ENCODE measurements around the gene TBL1XR1.

The TBL1XR1 gene

DNA sequence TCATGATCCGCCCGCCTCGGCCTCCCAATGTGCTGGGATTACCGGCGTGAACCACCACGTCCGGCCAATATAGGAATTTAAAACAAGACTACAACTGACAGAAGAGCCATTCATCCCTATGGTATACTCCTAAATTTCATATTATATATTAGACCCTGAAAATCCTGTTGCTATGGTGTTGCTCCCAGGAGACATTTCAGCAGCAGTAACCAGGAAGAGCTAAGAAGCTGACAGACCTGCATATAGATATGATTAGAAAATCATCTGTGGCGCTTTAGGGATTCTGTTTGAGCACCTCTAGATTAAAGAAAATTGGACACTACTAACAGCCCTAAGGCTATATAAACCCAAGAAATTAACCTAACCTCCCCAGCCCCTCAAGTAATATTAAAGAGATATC is 38.8 kb downstream of the TBL1XR1 start:
- Histone ChIP-seq H3K36me3 (ENCODE audit: insufficient read depth, low read length) (no peaks in the 10 kb centered on the region), H2AFZ (ENCODE audit: low read depth, low read length) (no peak overlapping the region), H3K4me1 (ENCODE audit: insufficient read depth, low read length) (no peaks in the 10 kb centered on the region)

DNA sequence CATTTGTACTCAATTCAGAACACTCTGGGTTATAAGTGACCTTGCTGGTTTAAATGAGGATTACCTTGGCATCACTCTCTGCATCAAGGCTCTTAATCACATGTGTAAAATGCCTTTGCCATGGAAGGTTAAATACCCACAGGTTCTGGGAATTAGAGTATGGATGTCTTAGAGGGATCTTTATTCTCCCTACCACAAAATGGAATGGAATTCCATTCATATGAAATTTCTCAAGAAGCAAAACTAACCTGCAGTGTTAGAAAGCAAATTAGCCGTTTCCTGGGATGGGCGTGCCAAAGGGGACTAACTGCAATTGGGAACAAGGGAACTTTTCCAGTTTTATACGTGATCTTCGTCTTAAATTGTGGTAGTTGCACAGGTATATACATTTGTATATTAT is 39.8 kb downstream of the TBL1XR1 start:
- H3K4me1 ChIP-seq (ENCODE audit: insufficient read depth, low read length), result no peaks in the 10 kb centered on the region
- no peaks in the 10 kb centered on the region for H3K27me3 ChIP-seq (ENCODE audit: insufficient read depth, low read length)
- H2AFZ ChIP-seq (ENCODE audit: low read depth, low read length), result no peak overlapping the region
- peaks cover 6% of the 10 kb centered on the region for H3K9me3 ChIP-seq (ENCODE audit: low read length)
- H3K4me3 ChIP-seq (ENCODE audit: low read length), result no peak overlapping the region
- H3K36me3 ChIP-seq (ENCODE audit: insufficient read depth, low read length), result no peaks in the 10 kb centered on the region

More for the DNA sequence above, 38.8 kb downstream of the TBL1XR1 start:
- Histone ChIP-seq H3K4me3 (ENCODE audit: low read length) (no peak overlapping the region), H3K9me3 (ENCODE audit: low read length) (peaks cover 3% of the 10 kb centered on the region), H3K27me3 (ENCODE audit: insufficient read depth, low read length) (no peaks in the 10 kb centered on the region)

DNA sequence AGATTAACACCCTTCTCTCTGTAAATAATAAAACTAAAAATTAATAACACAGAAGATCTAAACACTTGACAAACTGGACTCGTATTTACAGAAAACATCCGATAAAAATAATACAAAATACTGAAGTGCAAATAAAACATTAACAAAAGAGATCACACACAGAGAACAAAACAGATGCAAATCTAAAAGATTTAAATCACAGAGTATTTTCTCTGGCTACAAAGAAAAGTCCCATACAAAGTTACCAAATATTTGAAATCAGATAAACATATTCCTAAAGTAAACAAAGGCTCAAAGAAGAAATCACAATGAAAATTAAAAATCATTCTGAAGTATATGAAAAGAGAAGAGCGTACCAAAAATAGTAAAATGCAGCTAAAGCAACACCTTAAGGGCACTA is 42.5 kb downstream of the TBL1XR1 start:
- Histone ChIP-seq H3K36me3 (ENCODE audit: insufficient read depth, low read length) (no peaks in the 10 kb centered on the region), H3K9me3 (ENCODE audit: low read length) (peaks cover 3% of the 10 kb centered on the region), H3K4me3 (ENCODE audit: low read length) (no peak overlapping the region), H3K27me3 (ENCODE audit: insufficient read depth, low read length) (no peaks in the 10 kb centered on the region), H2AFZ (ENCODE audit: low read depth, low read length) (no peak overlapping the region), H3K4me1 (ENCODE audit: insufficient read depth, low read length) (peaks cover 7% of the 10 kb centered on the region)

DNA sequence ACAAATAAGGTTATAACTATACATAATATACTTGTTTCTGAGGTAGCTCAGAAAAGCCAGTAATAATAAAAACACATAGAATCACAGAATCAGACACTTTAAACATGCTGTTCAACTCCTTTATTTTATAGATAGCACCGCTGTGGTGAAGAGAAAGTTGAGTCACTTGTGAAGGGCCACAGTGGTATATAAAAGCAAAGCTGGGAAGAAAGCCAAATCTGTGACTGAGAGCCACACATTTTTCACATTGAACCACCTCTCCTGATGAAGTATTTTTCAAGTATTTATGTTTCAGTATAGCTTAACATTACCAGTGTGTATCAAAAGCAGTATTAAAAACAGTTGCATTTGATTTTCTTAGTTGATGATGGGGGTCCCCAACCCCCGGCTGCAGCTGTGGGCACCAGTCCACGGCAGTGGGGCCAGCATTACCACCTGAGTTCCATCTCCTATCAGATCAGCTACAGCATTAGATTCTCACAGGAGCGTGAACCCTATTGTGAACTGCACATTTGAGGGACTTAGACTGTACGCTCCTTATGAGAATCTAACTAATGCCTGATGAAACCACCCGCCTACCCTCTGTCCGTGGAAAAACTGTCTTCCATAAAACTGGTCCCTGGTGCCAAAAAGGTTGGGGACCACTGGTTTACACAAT is 46.2 kb downstream of the TBL1XR1 start:
- no peak overlapping the region for H2AFZ ChIP-seq (ENCODE audit: low read depth, low read length)
- H3K4me1 ChIP-seq (ENCODE audit: insufficient read depth, low read length), result peaks cover 7% of the 10 kb centered on the region
- peaks cover 3% of the 10 kb centered on the region for H3K9me3 ChIP-seq (ENCODE audit: low read length)
- no peaks in the 10 kb centered on the region for H3K27me3 ChIP-seq (ENCODE audit: insufficient read depth, low read length)
- H3K36me3 ChIP-seq (ENCODE audit: insufficient read depth, low read length), result no peaks in the 10 kb centered on the region
- no peak overlapping the region for H3K4me3 ChIP-seq (ENCODE audit: low read length)

DNA sequence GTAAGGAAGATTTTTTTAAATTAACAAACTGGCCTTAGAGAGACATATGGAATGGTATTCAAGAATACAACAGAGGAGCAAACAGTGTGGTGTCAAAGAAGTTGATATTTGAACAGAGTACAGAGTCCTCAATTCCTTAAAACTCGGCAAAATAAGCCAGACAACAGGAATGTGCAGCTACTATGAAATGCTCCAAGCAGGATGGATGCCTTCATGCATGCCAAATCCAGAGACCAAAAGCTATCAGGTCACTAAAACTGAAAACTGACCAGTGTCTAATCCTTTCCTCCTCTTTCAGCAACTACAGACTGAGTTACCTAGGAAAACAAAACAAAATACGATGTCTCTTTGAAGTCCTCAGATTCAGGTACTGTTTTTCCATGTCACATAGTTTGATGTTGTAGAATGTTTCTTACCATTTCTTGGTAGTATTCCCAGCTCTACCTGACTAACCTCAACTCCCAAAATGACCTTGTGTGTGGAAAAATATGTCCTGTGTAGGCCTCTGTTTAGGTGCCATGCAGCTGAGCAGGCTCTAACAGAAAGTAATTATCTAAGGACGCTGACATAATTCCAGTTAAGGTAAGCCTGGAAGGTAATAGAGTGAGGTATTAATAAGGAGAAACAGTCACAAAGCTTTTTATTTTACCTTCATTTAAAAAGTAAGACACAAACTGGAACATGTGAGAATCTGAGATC is 46.9 kb downstream of the TBL1XR1 start:
- H3K36me3 ChIP-seq (ENCODE audit: insufficient read depth, low read length), result no peaks in the 10 kb centered on the region
- peaks cover 7% of the 10 kb centered on the region for H3K4me1 ChIP-seq (ENCODE audit: insufficient read depth, low read length)
- no peak overlapping the region for H2AFZ ChIP-seq (ENCODE audit: low read depth, low read length)
- H3K27me3 ChIP-seq (ENCODE audit: insufficient read depth, low read length), result no peaks in the 10 kb centered on the region
- H3K4me3 ChIP-seq (ENCODE audit: low read length), result no peak overlapping the region
- peaks cover 3% of the 10 kb centered on the region for H3K9me3 ChIP-seq (ENCODE audit: low read length)

DNA sequence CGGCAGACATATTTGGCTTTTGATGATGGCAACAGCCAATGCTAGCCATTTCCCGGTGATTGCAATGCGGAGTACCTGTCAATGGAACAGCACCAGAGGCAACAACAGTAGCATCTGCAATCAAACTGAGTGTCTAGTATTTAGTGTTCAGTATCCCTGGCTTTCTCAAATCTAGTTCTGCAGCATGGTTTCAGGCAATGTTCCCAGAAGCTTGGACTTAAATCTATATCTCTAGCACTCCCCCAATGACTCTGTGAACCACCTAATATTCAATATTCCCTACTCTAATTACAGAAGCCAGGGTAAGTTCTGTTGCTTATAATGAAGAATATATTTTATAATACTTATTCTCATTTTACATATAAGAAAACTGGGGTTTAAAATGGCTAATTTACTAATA is 48.2 kb downstream of the TBL1XR1 start:
- no peaks in the 10 kb centered on the region for H3K27me3 ChIP-seq (ENCODE audit: insufficient read depth, low read length)
- peaks cover 7% of the 10 kb centered on the region for H3K4me1 ChIP-seq (ENCODE audit: insufficient read depth, low read length)
- peaks cover 3% of the 10 kb centered on the region for H3K9me3 ChIP-seq (ENCODE audit: low read length)
- H3K36me3 ChIP-seq (ENCODE audit: insufficient read depth, low read length), result no peaks in the 10 kb centered on the region
- H2AFZ ChIP-seq (ENCODE audit: low read depth, low read length), result no peak overlapping the region
- no peak overlapping the region for H3K4me3 ChIP-seq (ENCODE audit: low read length)

DNA sequence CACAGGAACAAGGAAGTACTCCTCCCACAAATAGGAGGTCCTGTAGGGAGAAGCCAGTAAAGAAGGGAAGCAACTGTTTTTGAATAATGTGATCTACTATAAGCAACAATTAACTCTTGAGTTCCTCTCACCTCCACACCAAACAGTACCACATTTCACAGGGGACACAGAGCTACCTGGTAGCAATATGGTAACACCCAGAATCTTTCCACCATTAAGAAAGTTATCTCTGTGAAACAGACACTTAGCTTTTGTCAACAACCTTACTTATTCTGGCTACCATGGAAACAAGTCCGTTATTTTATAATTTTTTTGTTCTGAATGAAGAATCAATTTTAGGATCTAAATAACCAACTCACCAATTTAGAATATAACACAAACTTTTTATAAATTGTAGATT is 49.5 kb downstream of the TBL1XR1 start:
- Histone ChIP-seq H2AFZ (ENCODE audit: low read depth, low read length) (no peak overlapping the region), H3K27me3 (ENCODE audit: insufficient read depth, low read length) (no peaks in the 10 kb centered on the region), H3K9me3 (ENCODE audit: low read length) (peaks cover 4% of the 10 kb centered on the region), H3K36me3 (ENCODE audit: insufficient read depth, low read length) (no peaks in the 10 kb centered on the region), H3K4me1 (ENCODE audit: insufficient read depth, low read length) (peaks cover 7% of the 10 kb centered on the region), H3K4me3 (ENCODE audit: low read length) (no peak overlapping the region)

DNA sequence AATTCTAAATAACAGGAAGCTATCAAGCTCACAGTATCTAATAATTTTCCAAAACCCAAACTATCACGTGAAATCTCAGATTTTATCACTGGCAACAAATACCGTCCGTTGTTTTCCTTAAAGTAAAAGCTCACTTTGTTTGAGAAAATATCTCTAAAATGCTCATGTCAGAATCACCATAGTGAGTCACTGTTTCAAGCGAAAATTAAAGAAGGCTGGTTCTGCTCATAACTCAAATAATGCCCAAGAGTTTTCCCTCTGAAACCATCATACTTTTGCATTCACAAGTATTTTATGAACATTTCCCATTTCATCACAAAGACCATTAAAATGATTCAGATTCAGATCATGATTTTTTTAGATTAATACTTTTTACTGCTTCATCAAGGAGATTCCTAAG is 50.6 kb downstream of the TBL1XR1 start:
- no peaks in the 10 kb centered on the region for H3K36me3 ChIP-seq (ENCODE audit: insufficient read depth, low read length)
- no peaks in the 10 kb centered on the region for H3K27me3 ChIP-seq (ENCODE audit: insufficient read depth, low read length)
- peaks cover 1% of the 10 kb centered on the region for H3K9me3 ChIP-seq (ENCODE audit: low read length)
- H3K4me1 ChIP-seq (ENCODE audit: insufficient read depth, low read length), result peaks cover 7% of the 10 kb centered on the region
- no peak overlapping the region for H2AFZ ChIP-seq (ENCODE audit: low read depth, low read length)
- H3K4me3 ChIP-seq (ENCODE audit: low read length), result no peak overlapping the region

DNA sequence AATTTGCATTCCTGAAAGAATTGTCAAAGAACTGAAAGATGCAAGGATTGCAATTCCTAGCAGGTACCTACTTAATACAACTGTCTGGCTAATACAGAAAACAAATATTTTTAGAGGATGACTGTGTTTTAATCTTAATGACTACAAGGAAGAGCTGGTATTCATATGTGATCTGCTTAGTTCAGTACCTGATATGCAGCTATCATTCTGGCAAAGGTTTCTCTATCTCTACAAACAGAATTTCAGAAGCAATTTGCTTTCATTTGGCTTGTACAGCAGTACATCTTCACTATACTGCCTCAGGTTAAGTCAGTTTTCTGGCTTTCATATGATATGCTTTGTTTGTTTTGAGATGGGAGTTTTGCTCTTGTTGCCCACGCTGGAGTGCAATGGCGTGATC is 51.3 kb downstream of the TBL1XR1 start:
- Histone ChIP-seq H2AFZ (ENCODE audit: low read depth, low read length) (no peak overlapping the region), H3K27me3 (ENCODE audit: insufficient read depth, low read length) (no peaks in the 10 kb centered on the region), H3K4me3 (ENCODE audit: low read length) (no peak overlapping the region), H3K9me3 (ENCODE audit: low read length) (peaks cover 1% of the 10 kb centered on the region), H3K4me1 (ENCODE audit: insufficient read depth, low read length) (peaks cover 7% of the 10 kb centered on the region), H3K36me3 (ENCODE audit: insufficient read depth, low read length) (no peaks in the 10 kb centered on the region)

DNA sequence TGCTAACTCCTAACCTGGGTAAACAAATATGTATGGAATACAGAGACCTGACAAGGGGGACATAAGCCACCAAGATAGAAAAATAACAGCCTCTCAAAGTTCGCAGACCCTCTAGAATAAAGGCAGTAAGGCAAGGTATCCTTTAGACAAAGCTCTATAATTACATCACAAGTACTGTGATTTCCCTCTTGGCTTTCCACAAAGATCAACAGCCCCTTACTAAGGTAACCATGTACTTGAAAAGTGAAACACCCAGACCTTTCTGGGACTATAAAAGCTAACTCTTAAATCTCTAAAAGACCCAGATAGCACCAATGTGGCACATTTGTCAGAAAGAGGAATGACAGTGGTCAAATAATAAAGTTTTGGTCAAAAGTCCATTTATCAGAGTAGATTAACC is 51.9 kb downstream of the TBL1XR1 start:
- H3K27me3 ChIP-seq (ENCODE audit: insufficient read depth, low read length), result no peaks in the 10 kb centered on the region
- no peaks in the 10 kb centered on the region for H3K36me3 ChIP-seq (ENCODE audit: insufficient read depth, low read length)
- no peak overlapping the region for H2AFZ ChIP-seq (ENCODE audit: low read depth, low read length)
- peaks cover 5% of the 10 kb centered on the region for H3K4me1 ChIP-seq (ENCODE audit: insufficient read depth, low read length)
- H3K9me3 ChIP-seq (ENCODE audit: low read length), result peaks cover 1% of the 10 kb centered on the region
- H3K4me3 ChIP-seq (ENCODE audit: low read length), result no peak overlapping the region

DNA sequence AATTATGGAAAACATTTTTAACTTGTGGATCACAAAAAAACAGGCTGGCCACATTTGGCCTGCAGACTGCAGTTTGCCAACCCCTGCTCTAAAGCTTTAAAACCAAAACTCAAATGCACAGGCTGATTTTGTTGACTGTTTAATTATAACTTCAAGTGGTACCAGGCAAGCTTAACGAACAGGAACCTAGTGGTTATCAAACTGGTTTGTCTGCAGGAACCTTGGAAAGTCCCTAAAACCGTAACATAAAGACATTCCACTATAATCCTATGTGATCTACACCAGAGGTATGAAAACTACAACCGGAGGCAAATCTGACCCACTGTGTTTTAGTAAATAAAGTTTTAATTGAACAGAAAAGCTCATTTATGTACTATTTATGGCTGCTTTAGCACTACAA is 52.4 kb downstream of the TBL1XR1 start:
- Histone ChIP-seq H3K27me3 (ENCODE audit: insufficient read depth, low read length) (no peaks in the 10 kb centered on the region), H3K4me3 (ENCODE audit: low read length) (no peak overlapping the region), H2AFZ (ENCODE audit: low read depth, low read length) (no peak overlapping the region), H3K36me3 (ENCODE audit: insufficient read depth, low read length) (no peaks in the 10 kb centered on the region), H3K4me1 (ENCODE audit: insufficient read depth, low read length) (peaks cover 2% of the 10 kb centered on the region), H3K9me3 (ENCODE audit: low read length) (peaks cover 1% of the 10 kb centered on the region)

DNA sequence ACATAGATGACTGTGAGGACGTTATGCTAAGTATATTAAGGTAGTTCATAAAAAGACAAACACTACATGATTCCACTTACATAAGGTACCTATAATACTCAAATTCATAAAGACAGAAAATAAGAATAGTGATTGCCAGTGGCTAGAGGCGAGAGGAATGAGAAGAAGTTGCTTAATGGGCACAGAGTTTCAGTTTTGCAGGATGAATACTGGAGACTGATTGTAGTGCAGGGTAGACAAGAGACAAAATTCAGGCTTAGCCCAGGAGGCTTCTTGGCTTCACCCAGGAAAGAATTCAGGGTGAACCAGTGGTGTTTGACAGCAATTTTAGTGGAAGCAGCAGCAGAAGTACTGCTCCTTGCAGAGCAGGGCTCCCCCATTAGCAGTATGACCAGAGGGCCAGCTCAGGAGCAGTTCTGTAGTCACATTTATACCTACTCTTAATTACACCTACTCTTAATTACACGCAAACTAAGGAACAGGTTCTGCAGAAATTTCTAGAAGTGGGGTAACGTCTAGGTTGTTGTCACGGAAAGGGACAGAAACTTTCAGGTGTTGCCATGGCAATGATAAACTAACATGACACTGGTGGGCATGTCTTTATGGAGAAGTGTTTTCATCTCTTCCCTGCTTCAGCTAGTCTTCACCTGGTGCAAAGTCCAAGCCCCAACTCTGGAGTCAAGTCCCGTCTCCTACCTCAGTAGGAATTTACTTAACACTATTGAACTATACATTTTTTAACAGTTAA is 55.2 kb downstream of the TBL1XR1 start:
- no peaks in the 10 kb centered on the region for H3K4me1 ChIP-seq (ENCODE audit: insufficient read depth, low read length)
- no peak overlapping the region for H2AFZ ChIP-seq (ENCODE audit: low read depth, low read length)
- no peaks in the 10 kb centered on the region for H3K36me3 ChIP-seq (ENCODE audit: insufficient read depth, low read length)
- H3K4me3 ChIP-seq (ENCODE audit: low read length), result no peak overlapping the region
- peaks cover 4% of the 10 kb centered on the region for H3K9me3 ChIP-seq (ENCODE audit: low read length)
- H3K27me3 ChIP-seq (ENCODE audit: insufficient read depth, low read length), result no peaks in the 10 kb centered on the region

DNA sequence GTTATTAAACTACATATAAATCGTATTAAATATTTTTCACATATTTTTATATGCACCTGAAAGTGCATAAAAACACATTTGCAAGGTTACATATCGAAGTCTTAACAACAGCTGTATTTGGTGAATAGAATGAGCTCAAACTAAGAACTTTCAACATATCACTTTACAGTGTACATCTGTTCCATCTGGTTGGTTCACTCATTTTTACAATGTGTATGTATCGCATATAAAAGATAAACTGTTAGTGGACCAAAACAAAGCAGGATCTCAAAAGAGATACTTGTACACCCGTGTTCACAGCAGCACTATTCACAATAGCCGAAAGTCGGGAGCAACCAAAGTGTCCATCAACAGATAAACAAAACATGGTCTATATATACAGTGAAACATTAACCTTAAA is 55.8 kb downstream of the TBL1XR1 start:
- Histone ChIP-seq H3K4me1 (ENCODE audit: insufficient read depth, low read length) (no peaks in the 10 kb centered on the region), H3K4me3 (ENCODE audit: low read length) (no peak overlapping the region), H3K27me3 (ENCODE audit: insufficient read depth, low read length) (no peaks in the 10 kb centered on the region), H2AFZ (ENCODE audit: low read depth, low read length) (no peak overlapping the region), H3K36me3 (ENCODE audit: insufficient read depth, low read length) (no peaks in the 10 kb centered on the region), H3K9me3 (ENCODE audit: low read length) (peaks cover 4% of the 10 kb centered on the region)

Data from neuron (in vitro differentiated cells).